RPMI7951 (cell line): ENCODE data around the gene KCNQ1. TPM values are rescaled to one million over a fixed set of nuclear protein-coding genes. Genes with fewer than 3 reads are reported as not detected.
"Not testable (repeated sequence)": the region's sequence is repeated elsewhere in the genome, so short reads cannot be mapped to it uniquely, and the experiment has no call there.

ENCODE experiments used
- DNase-seq: peaks from one replicate; pipeline ENCODE4 v3.0.0-alpha.2; 2012; ENCODE audit warnings: low read depth
- total RNA-seq: library from RNA; depleted of rRNA; stranded (reverse); fragments of >200 nt; shearing (Covaris generic); gene quantifications from 2 replicates; pipeline ENCODE4 v1.2.3, GENCODE V29; 2014

Gene KCNQ1
- total RNA-seq, 1 experiment from 2014 or later, result not detected

- no peak for DNase-seq
These were observed 27.8 kb downstream of the KCNQ1 start for GRCh38 chr11:2472428-2473186.

- no peak for DNase-seq
These were observed 28.7 kb downstream of the KCNQ1 start for GRCh38 chr11:2473361-2474058.

GRCh38 chr11:2474059-2474901, 29.5 kb downstream of the KCNQ1 start:
- DNase-seq, result no peak

GRCh38 chr11:2475136-2475918, 30.5 kb downstream of the KCNQ1 start:
- no peak for DNase-seq

- no peak for DNase-seq
These were observed 32.4 kb downstream of the KCNQ1 start for GRCh38 chr11:2477254-2477653.

- DNase-seq, result no peak
These were observed 33.1 kb downstream of the KCNQ1 start for GRCh38 chr11:2477936-2478335.

GRCh38 chr11:2480067-2480873, 35.5 kb downstream of the KCNQ1 start:
- not testable (repeated sequence) for DNase-seq

- DNase-seq, result no peak
These were observed 36.0 kb downstream of the KCNQ1 start for GRCh38 chr11:2480874-2481220.

- DNase-seq, result no peak
These were observed 36.4 kb downstream of the KCNQ1 start for GRCh38 chr11:2481253-2481652.

- no peak for DNase-seq
These were observed 37.4 kb downstream of the KCNQ1 start for GRCh38 chr11:2482204-2482603.

- DNase-seq, result no peak
These were observed 37.9 kb downstream of the KCNQ1 start for GRCh38 chr11:2482745-2483144.

GRCh38 chr11:2483426-2483825, 38.6 kb downstream of the KCNQ1 start:
- DNase-seq, result no peak

GRCh38 chr11:2484576-2485125, 39.8 kb downstream of the KCNQ1 start:
- no peak for DNase-seq

GRCh38 chr11:2488004-2488403, 43.2 kb downstream of the KCNQ1 start:
- no peak for DNase-seq

- no peak for DNase-seq
These were observed 44.3 kb downstream of the KCNQ1 start for GRCh38 chr11:2489083-2489482.

- not testable (repeated sequence) for DNase-seq
These were observed 53.1 kb downstream of the KCNQ1 start for GRCh38 chr11:2497951-2498350.

GRCh38 chr11:2498750-2499149, 53.9 kb downstream of the KCNQ1 start:
- DNase-seq, result no peak

- DNase-seq, result no peak
These were observed 62.5 kb downstream of the KCNQ1 start for GRCh38 chr11:2507212-2507901.

GRCh38 chr11:2507945-2508749, 63.3 kb downstream of the KCNQ1 start:
- no peak for DNase-seq
